ENCODE data around the gene SLPI.

The SLPI gene

DNA sequence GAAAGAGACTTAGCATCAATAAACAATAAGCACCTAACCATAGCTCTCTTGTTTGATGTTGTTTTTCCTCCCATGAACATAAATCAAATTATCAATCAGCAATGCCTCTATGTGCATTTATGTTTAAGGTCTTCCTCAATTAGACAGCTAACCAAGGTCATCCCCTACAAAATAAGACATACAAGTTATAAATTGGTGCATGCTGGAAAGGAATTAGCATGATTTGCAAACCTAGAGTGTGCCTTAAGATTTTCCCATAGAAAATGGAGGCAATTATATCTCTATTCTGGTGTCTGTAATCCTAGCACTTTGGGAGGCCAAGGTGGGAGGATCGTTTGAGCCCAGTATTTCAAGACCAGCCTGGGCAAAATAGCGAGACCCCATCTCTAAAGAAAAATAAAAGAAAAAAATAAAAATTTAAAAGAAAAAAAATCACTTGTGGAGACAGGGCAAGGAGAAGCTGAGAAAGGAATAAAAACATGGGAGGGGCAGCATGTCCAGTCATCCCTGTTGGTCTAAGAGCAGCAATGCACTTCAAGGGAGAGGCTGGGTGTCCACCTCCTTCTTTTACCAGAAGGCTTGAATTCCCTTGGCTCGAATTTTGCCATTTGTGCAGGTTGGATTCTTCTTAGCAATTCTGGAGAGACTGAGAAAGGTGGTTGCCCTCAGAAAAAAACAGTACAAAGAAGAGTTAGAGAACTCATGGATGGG is 9.3 kb upstream of the SLPI start:
- DNase-seq (ENCODE audit: extremely low spot score) = no peak
- TF ChIP-seq, protein P1, sequence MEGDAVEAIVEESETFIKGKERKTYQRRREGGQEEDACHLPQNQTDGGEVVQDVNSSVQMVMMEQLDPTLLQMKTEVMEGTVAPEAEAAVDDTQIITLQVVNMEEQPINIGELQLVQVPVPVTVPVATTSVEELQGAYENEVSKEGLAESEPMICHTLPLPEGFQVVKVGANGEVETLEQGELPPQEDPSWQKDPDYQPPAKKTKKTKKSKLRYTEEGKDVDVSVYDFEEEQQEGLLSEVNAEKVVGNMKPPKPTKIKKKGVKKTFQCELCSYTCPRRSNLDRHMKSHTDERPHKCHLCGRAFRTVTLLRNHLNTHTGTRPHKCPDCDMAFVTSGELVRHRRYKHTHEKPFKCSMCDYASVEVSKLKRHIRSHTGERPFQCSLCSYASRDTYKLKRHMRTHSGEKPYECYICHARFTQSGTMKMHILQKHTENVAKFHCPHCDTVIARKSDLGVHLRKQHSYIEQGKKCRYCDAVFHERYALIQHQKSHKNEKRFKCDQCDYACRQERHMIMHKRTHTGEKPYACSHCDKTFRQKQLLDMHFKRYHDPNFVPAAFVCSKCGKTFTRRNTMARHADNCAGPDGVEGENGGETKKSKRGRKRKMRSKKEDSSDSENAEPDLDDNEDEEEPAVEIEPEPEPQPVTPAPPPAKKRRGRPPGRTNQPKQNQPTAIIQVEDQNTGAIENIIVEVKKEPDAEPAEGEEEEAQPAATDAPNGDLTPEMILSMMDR (IDR thresholded peaks at IDR 0.05; ENCODE audit: control extremely low read depth, extremely low read depth, low read depth, missing control alignments) = no peak
- CTCF ChIA-PET = no interaction called here
- POLR2A ChIA-PET = no interaction called here

DNA sequence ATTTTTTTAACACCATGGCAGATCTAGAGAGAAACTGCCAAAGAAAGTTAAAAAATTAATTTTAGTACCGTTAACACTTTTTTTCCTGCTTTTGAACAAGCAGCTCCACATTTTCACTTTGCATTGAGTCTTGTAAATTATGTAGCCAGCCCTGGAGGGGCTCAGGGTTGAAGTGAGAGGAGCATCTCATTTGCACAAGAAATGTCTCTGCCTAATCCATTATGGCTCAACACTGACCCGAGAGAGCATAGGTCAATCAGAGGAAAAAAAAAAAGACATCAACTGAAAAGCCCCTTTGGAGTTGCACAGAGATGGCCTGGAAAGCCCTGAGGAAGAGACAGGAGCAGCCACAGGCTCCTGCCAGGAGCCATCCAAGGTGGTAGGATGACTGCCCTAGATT is 4.3 kb upstream of the SLPI start:
- no peak for DNase-seq (ENCODE audit: extremely low spot score)
- ChIA-PET POLR2A (no interaction called here), CTCF (interaction anchor here (1.3 kb wide), 1 partner anchor 10 kb away, joined by 5 read pairs; no protein-coding TSS in a partner anchor)
- TF ChIP-seq, protein P1 (IDR thresholded peaks at IDR 0.05; ENCODE audit: control extremely low read depth, extremely low read depth, low read depth, missing control alignments) = no peak

DNA sequence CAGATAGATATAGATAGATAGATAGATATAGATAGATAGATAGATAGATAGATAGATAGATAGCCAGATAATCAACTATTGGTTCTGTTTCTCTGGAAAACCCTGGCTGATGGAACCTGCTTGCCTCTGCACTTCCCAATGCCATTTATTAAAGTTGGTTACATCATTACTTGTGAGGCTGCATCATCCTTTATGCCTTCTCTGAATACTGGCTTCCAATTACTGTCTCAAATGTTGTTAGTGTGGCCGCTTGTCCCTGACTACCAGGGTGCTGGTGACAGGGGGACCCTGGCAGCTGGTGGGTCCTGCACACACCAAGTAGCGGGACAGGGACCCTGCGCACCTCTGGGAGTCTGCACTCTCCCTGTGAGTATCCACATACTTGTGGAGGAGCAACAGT is 3.9 kb upstream of the SLPI start:
- ChIA-PET POLR2A (no interaction called here), CTCF (no interaction called here)
- TF ChIP-seq, protein P1 (IDR thresholded peaks at IDR 0.05; ENCODE audit: control extremely low read depth, extremely low read depth, low read depth, missing control alignments) = no peak
- DNase-seq (ENCODE audit: extremely low spot score) = no peak

DNA sequence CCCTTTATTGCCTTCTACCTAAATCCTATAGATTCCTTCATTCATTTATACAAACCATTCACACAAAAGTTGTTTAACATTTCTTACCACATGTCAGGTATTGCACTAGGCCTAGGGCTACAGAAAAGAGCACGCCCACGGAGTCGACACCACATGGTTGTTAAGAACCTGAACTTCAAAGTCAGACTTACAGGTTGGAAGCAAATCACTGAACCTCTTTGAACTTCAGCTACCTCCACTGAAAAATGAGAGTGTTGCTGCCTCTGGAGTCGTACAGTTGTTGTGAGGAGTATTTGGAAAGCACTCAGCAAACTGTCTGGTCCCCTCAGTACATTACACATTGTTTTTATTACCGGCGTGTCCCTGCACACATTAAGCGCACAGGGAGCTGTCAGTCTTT is 3.3 kb upstream of the SLPI start:
- ChIA-PET CTCF (interaction anchor here (1.4 kb wide), 1 partner anchor 9 kb away, joined by 3 read pairs; no protein-coding TSS in a partner anchor), POLR2A (no interaction called here)
- TF ChIP-seq, protein P1 (IDR thresholded peaks at IDR 0.05; ENCODE audit: control extremely low read depth, extremely low read depth, low read depth, missing control alignments) = no peak
- no peak for DNase-seq (ENCODE audit: extremely low spot score)

DNA sequence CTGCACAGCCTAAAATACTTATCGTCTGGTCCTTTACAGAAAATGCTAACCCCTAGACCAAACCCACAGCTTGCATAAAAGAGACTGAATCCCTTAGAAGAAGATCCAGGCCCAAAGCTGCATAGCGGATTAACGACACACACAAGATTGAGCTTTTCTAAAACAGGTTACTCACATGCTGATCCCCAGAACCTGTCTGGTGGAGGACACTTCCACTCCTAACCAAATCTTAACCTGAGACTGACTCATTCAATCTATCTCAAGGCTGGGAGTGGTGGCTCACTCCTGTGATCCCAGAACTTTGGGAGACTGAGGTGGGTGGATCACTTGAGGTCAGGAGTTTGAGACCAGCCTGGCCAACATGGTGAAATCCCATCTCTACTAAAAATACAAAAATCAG is 2.8 kb upstream of the SLPI start:
- ChIA-PET CTCF (interaction anchor here (1.1 to 1.4 kb wide), 2 partner anchors 9 to 36 kb away, joined by 3 read pairs; no protein-coding TSS in a partner anchor), POLR2A (no interaction called here)
- TF ChIP-seq, protein P1 (IDR thresholded peaks at IDR 0.05; ENCODE audit: control extremely low read depth, extremely low read depth, low read depth, missing control alignments) = no peak
- no peak for DNase-seq (ENCODE audit: extremely low spot score)

DNA sequence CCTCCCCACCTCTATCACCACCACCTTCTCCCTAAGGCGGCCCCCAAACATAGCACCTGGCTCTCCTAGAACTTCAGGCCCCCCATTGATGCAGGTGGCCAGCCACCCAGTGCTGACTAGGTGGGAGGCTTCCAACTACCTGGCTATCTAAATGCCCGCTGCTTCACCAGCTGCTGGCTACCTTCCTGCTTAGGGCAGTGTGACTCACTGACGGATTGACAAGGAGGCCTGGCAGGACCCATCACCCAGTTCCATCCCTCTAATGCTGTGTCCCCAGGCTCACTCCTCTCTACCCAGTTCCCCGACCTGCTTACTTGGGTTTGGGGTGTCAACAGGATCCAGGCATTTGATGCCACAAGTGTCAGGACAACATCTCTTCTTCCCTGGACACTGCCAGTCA is 1.1 kb downstream of the SLPI start:
- ChIA-PET CTCF (no interaction called here), POLR2A (no interaction called here)
- TF ChIP-seq, protein P1 (IDR thresholded peaks at IDR 0.05; ENCODE audit: control extremely low read depth, extremely low read depth, low read depth, missing control alignments) = no peak
- no peak for DNase-seq (ENCODE audit: extremely low spot score)
